ENCODE results near the gene NCBP2L. TPM values are rescaled to one million over a fixed set of nuclear protein-coding genes. Genes with fewer than 3 reads are reported as not detected.
A peak's percentile ranks its signal among the peaks of the same experiment; 100 is the strongest.

NCBP2L gene
- total RNA-seq, 4 donors from 2014 or later = not detected

DNA sequence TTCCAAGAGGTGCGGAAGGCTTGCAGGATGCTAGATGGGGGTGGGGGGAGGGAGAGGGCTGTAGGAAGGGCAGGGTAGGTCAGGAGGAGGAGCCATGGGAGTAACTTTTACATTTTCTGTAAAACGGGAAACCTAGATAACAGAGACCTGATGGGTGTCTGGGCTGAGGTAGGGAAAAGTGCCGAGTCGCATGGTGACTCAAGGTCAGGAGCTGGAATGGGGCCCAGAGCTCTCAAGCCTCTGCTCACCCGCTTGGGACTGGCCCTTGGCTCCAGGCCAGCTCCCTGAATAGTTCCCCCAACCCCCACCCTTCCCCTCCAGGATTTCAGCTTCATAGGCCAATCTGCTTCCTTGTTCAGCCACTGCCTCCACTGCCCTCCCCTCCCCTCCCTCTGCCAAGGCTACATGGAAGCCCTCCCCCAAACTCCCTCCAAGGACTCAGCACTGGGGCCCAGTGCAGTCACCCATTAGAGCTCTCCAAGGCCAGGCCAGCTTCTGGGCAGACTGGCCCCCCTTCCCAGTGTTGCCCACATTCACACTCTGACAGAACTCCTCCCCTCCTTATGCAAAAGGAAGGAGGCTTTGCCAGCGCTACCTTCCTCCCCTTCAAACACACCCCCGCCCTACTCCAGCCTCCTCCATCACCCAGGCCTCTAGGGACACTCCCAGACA lies 45.6 kb upstream of the NCBP2L start:
- peak in 2 of 3 donors; percentile 76 to 83 for DNase-seq
- peak overlapping the region in 3 of 4 donors; percentile 7 to 68 (median 35) for H3K27ac ChIP-seq
- H3K4me3 ChIP-seq = no peak overlapping the region
- no peaks in the 10 kb centered on the region for H3K9me3 ChIP-seq
- no peaks in the 10 kb centered on the region for H3K36me3 ChIP-seq
- TF ChIP-seq, protein P1, sequence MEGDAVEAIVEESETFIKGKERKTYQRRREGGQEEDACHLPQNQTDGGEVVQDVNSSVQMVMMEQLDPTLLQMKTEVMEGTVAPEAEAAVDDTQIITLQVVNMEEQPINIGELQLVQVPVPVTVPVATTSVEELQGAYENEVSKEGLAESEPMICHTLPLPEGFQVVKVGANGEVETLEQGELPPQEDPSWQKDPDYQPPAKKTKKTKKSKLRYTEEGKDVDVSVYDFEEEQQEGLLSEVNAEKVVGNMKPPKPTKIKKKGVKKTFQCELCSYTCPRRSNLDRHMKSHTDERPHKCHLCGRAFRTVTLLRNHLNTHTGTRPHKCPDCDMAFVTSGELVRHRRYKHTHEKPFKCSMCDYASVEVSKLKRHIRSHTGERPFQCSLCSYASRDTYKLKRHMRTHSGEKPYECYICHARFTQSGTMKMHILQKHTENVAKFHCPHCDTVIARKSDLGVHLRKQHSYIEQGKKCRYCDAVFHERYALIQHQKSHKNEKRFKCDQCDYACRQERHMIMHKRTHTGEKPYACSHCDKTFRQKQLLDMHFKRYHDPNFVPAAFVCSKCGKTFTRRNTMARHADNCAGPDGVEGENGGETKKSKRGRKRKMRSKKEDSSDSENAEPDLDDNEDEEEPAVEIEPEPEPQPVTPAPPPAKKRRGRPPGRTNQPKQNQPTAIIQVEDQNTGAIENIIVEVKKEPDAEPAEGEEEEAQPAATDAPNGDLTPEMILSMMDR (IDR thresholded peaks at IDR 0.05) = no peak
- TF ChIP-seq POLR2A (IDR thresholded peaks at IDR 0.05) = no peak
- peaks cover 0 to 20% (median 0%) of the 10 kb centered on the region in 4 donors for H3K4me1 ChIP-seq
- no peaks in the 10 kb centered on the region for H3K27me3 ChIP-seq

DNA sequence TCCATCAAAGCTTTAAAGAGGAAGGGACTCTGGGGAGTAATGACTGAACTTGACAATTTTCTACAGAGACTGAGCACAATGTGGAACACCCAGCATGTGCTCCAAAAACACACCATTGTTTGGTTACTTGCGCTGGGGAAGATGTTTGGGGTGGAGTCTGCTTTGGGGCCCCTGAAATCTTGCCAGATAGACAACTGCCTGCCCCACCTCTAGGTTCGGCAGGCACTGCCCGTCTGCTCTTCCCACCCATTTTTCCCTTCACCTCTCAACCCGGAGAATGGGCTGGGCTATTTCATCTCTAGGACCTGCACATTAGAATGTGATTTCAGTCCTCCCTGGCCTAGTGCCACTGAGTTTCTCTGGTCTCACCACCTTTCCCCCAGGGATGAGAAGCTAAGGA lies 43.8 kb upstream of the NCBP2L start:
- Histone ChIP-seq H3K27me3 (no peaks in the 10 kb centered on the region), H3K36me3 (no peaks in the 10 kb centered on the region), H3K9me3 (no peaks in the 10 kb centered on the region), H3K4me1 (peaks cover 0 to 20% (median 0%) of the 10 kb centered on the region in 4 donors), H3K4me3 (no peak overlapping the region), H3K27ac (no peak overlapping the region)
- TF ChIP-seq, protein P1 (IDR thresholded peaks at IDR 0.05) = no peak
- no peak for TF ChIP-seq POLR2A (IDR thresholded peaks at IDR 0.05)
- DNase-seq = no peak

DNA sequence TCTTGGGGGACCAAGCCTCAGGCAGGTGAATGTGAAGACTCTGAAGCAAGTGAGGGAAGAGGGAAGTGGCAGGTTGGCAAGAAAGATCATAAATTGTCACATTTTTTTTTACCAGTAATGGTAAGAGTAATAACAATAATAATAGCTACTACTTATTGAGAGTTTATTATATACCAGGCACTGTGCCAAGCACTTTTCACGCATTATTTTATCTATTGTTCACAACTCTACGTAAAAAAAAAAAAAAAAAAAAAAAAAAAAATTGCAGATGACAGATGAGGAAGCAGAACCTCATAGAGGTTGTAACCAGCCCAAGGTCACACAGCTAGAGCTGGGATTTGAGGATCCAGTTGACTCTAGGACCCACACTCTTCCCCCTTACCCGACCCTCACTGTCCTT lies 42.9 kb upstream of the NCBP2L start:
- H3K9me3 ChIP-seq = no peaks in the 10 kb centered on the region
- no peak overlapping the region for H3K27ac ChIP-seq
- H3K4me3 ChIP-seq = no peak overlapping the region
- no peaks in the 10 kb centered on the region for H3K27me3 ChIP-seq
- H3K4me1 ChIP-seq = peaks cover 0 to 20% (median 0%) of the 10 kb centered on the region in 4 donors
- H3K36me3 ChIP-seq = no peaks in the 10 kb centered on the region
- TF ChIP-seq, protein P1 (IDR thresholded peaks at IDR 0.05) = no peak
- TF ChIP-seq POLR2A (IDR thresholded peaks at IDR 0.05) = no peak
- DNase-seq = no peak

DNA sequence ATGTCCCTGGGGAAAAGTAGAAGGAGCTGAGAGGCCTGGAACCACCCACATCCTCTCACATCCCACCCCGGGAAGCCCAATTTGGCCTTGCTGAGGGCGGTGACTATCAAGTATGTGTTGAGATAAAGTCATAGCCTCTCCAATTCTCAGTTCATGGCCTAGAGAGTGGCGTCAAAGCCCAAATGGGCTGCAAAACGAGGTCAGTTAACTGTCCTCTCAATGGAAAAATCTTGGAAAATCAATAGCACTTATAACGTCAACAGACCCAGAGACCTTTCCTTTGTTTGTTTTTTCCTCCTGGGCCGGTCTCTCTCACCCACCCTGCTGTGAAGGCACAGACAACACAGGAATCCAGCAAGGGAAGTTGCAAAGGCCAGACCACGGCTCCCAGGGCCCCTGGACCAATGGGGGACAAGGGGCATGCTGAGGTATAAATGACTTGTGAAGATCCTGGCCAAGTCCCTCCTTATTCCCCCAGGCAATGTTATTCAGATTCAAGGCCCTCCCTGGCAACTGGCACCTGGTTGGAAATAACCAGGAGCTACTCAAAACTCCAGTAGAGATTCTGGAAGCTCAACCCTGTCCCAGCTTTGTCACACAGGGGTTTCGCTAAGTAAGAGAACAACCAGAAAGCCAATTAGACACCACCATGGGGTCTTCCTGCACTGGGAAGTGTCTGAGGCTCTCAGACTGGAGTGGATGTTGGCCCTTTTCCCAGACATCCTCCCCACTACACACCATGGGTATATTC lies 40.6 kb upstream of the NCBP2L start:
- Histone ChIP-seq H3K4me3 (no peak overlapping the region), H3K27me3 (no peaks in the 10 kb centered on the region), H3K4me1 (peaks cover 0 to 17% (median 8%) of the 10 kb centered on the region in 4 donors), H3K9me3 (no peaks in the 10 kb centered on the region), H3K36me3 (no peaks in the 10 kb centered on the region), H3K27ac (peak overlapping the region in 1 of 4 donors; percentile 39)
- no peak for TF ChIP-seq POLR2A (IDR thresholded peaks at IDR 0.05)
- TF ChIP-seq, protein P1 (IDR thresholded peaks at IDR 0.05) = no peak
- DNase-seq = no peak

DNA sequence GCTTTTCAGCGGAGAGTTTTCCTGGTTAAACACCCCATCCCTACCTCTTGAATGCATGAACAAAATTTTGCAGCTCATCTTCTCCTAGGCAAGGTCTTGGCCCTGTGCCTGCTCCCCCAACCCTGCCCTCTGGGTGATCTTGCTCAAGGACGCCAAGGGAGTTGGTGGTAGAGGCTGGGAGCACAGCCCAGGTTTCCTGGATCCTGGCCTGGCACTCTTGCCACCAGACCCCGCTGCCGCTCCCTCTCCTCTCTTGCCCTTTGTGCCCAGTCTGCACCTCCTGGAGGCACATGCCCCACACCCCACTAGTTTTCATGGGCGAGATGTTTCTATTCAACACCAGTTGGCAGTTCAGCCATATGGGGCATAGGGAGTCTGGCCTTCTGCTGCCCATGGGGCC lies 39.3 kb upstream of the NCBP2L start:
- no peaks in the 10 kb centered on the region for H3K27me3 ChIP-seq
- H3K9me3 ChIP-seq = no peaks in the 10 kb centered on the region
- H3K36me3 ChIP-seq = no peaks in the 10 kb centered on the region
- no peak for DNase-seq
- no peak overlapping the region for H3K4me3 ChIP-seq
- TF ChIP-seq, protein P1 (IDR thresholded peaks at IDR 0.05) = no peak
- no peak for TF ChIP-seq POLR2A (IDR thresholded peaks at IDR 0.05)
- H3K27ac ChIP-seq = peak overlapping the region in 2 of 4 donors; percentile 8 to 25
- H3K4me1 ChIP-seq = peaks cover 4 to 20% (median 12%) of the 10 kb centered on the region in 4 donors

Measured in Peyer's patch (tissue), 4 donors.